OCI-LY3 (cell line): ENCODE results near the gene TNFRSF19.

Experiments
- CTCF ChIP-seq: fragments of 200-600, 300-600 bp; sonication (generic); IDR thresholded peaks from 2 replicates; pipeline ENCODE4 v1.5.1; 2014; ENCODE audit warnings: antibody characterized with exemption, low read length, low read depth
- EZH2phosphoT487 ChIP-seq: fragments of 200-600 bp; shearing (Covaris generic); IDR thresholded peaks from 2 replicates; pipeline ENCODE4 v1.6.1; 2018; ENCODE audit warnings: antibody characterized with exemption, mixed run types, low read depth

GRCh38 chr13:23592596-23592995 lies 22.4 kb downstream of the TNFRSF19 start:
- TF ChIP-seq CTCF (no peak), EZH2phosphoT487 (no peak)
